ENCODE measurements around the gene OFD1.

GRCh38 chrX:13703135-13703534 is 31.4 kb upstream of the OFD1 start:
- TF ChIP-seq CTCF (IDR thresholded peaks at IDR 0.05; ENCODE audit: borderline replicate concordance, extremely low read depth, low read length, poor library complexity, severe bottlenecking), result no peak
- no peak for TF ChIP-seq EZH2 (IDR thresholded peaks at IDR 0.05; ENCODE audit: borderline replicate concordance, low read depth, low read length, severe bottlenecking)

Data from DND-41 (cell line).